Activated naive CD4-positive, alpha-beta T cell treated with anti-CD3 and anti-CD28 coated beads for 36 hours (primary cell): ENCODE data around the gene SMAD7. TPM values are rescaled to one million over a fixed set of nuclear protein-coding genes. Genes with fewer than 3 reads are reported as not detected.

ENCODE experiments used
- CTCF ChIA-PET: fragments of 350-600 bp; sonication (Branson Sonifier 250); formaldehyde crosslinking; loops from one replicate; lab custom pipeline; 2021; ENCODE audit warnings: antibody characterized with exemption; lab: Charles Lee
- DNase-seq: peaks from one replicate; pipeline ENCODE4 v3.0.0-alpha.2; 2020
- H3K27ac Mint-ChIP-seq: one replicate; pipeline ENCODE4 v1.8.0; 2021; ENCODE audit warnings: mild to moderate bottlenecking, mixed read lengths
- H3K27me3 Mint-ChIP-seq: one replicate; pipeline ENCODE4 v1.8.0; 2021; ENCODE audit warnings: low read depth, mixed read lengths
- H3K36me3 Mint-ChIP-seq: one replicate; pipeline ENCODE4 v1.8.0; 2021; ENCODE audit warnings: low read depth, mixed read lengths
- H3K4me1 Mint-ChIP-seq: one replicate; pipeline ENCODE4 v1.8.0; 2021; ENCODE audit warnings: low read depth, mixed read lengths
- H3K4me3 Mint-ChIP-seq: one replicate; pipeline ENCODE4 v1.8.0; 2021; ENCODE audit warnings: mild to moderate bottlenecking, moderate library complexity, mixed read lengths
- H3K9me3 Mint-ChIP-seq: one replicate; pipeline ENCODE4 v1.8.0; 2021; ENCODE audit warnings: mixed read lengths
- intact Hi-C: fragments of 100-400 bp; cut with micrococcal nuclease; formaldehyde crosslinking; loops from one replicate; pipeline ENCODE4 v1.15.1; 2023
- total RNA-seq, 2 experiments: library from RNA; stranded (reverse); gene quantifications; one replicate each; pipeline ENCODE4 v1.2.3, GENCODE V29; 2021

SMAD7 gene
- total RNA-seq, 2 experiments from 2014 or later = 5.9 to 7.0 TPM

DNA sequence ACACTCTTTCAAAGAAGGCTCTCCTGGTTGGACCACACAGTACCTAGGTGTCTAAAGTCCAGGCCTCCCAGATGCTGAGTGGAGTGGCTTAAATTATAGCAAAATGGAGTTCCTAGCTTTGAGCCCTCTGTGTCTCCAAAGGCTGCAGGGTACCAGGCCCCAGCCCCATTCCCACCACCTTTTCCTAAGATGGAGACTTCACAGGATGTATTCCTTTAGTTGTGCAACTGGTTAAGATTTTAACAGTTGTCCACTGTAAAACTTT lies 4.9 kb downstream of the SMAD7 start:
- Mint-ChIP-seq H3K4me3 (no peak overlapping the region), H3K9me3 (no peaks in the 10 kb centered on the region), H3K4me1 (peaks cover 70% of the 10 kb centered on the region), H3K27me3 (no peaks in the 10 kb centered on the region), H3K36me3 (peaks cover 17% of the 10 kb centered on the region), H3K27ac (no peak overlapping the region)
- intact Hi-C loops = loop anchor here (5.0 to 10.0 kb wide), 3 partner anchors 221 to 469 kb away; partner anchors contain the start of gene CTIF
- no peak for DNase-seq
- CTCF ChIA-PET = interaction anchor here (2.4 kb wide), 1 partner anchor 13 kb away, joined by 9 read pairs; no protein-coding TSS in a partner anchor

GRCh38 chr18:48944634-48945033 lies 6.1 kb downstream of the SMAD7 start:
- H3K27me3 Mint-ChIP-seq = no peaks in the 10 kb centered on the region
- CTCF ChIA-PET = interaction anchor here (0.6 to 2.4 kb wide), 4 partner anchors 12 to 229 kb away, joined by 3 to 9 read pairs (median 4); no protein-coding TSS in a partner anchor
- H3K4me3 Mint-ChIP-seq = no peak overlapping the region
- peaks cover 81% of the 10 kb centered on the region for H3K4me1 Mint-ChIP-seq
- intact Hi-C loops = loop anchor here (5.0 to 10.0 kb wide), 3 partner anchors 223 to 470 kb away; partner anchors contain the start of gene CTIF
- no peak overlapping the region for H3K27ac Mint-ChIP-seq
- H3K9me3 Mint-ChIP-seq = no peaks in the 10 kb centered on the region
- H3K36me3 Mint-ChIP-seq = peaks cover 17% of the 10 kb centered on the region
- DNase-seq = no peak

GRCh38 chr18:48943736-48944527 lies 6.8 kb downstream of the SMAD7 start:
- Mint-ChIP-seq H3K27ac (no peak overlapping the region), H3K4me1 (peaks cover 86% of the 10 kb centered on the region), H3K27me3 (no peaks in the 10 kb centered on the region), H3K4me3 (no peak overlapping the region), H3K9me3 (no peaks in the 10 kb centered on the region), H3K36me3 (peaks cover 15% of the 10 kb centered on the region)
- no peak for DNase-seq
- intact Hi-C loops = loop anchor here (10.0 kb wide), 2 partner anchors 409 to 471 kb away; partner anchors contain the start of gene CTIF
- CTCF ChIA-PET = interaction anchor here (2.4 kb wide), 1 partner anchor 11 kb away, joined by 9 read pairs; no protein-coding TSS in a partner anchor

DNA sequence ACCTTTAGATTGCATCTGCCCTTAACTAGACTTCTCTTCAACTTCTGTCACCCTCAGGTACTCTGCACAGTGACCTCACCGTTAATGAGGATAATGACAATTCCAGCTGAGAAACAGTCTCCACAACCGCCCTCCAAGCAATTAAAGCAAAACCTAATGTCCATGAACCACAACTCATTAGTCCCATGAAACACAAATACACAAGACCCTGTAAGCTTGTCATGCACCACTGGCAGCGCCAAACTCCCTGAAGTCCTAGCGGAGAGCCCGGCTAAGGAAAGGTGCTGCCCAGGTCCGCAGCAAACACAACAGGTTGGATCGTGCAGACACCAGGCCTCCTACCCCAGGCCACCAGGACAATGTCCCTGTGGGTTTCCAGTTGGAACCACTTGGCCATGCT lies 7.4 kb downstream of the SMAD7 start:
- Mint-ChIP-seq H3K4me1 (peaks cover 92% of the 10 kb centered on the region), H3K4me3 (no peak overlapping the region), H3K27ac (no peak overlapping the region), H3K36me3 (peaks cover 15% of the 10 kb centered on the region), H3K27me3 (no peaks in the 10 kb centered on the region), H3K9me3 (no peaks in the 10 kb centered on the region)
- CTCF ChIA-PET = no interaction called here
- intact Hi-C loops = loop anchor here (10.0 kb wide), 2 partner anchors 409 to 471 kb away; partner anchors contain the start of gene CTIF
- no peak for DNase-seq

GRCh38 chr18:48942554-48943261 lies 8.1 kb downstream of the SMAD7 start:
- Mint-ChIP-seq H3K27me3 (no peaks in the 10 kb centered on the region), H3K4me1 (peaks cover 92% of the 10 kb centered on the region), H3K4me3 (no peak overlapping the region), H3K9me3 (no peaks in the 10 kb centered on the region), H3K27ac (no peak overlapping the region), H3K36me3 (peaks cover 10% of the 10 kb centered on the region)
- CTCF ChIA-PET = no interaction called here
- intact Hi-C loops = loop anchor here (10.0 kb wide), 2 partner anchors 408 to 472 kb away; partner anchors contain the start of gene CTIF
- DNase-seq = no peak

DNA sequence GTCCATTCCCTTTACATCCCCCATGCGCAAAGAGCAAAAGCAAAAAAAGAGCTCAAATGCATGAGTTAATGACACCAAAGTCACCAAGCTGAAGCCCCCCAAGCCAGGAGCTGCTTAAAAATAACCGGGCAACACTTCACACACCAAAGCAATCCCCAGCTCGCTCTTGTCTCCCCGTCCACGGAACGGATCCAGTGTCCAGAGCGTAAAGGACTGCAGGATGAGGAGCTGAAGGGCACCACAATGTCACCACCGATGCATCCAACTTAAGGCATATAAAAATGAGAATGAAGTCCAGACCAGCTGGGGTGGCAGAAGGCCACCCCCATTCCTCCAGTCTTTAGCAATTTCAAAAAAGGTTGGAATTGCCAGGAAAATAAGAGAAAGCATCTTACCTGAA lies 8.7 kb downstream of the SMAD7 start:
- intact Hi-C loops = loop anchor here (10.0 kb wide), 2 partner anchors 407 to 473 kb away; partner anchors contain the start of gene CTIF
- peaks cover 90% of the 10 kb centered on the region for H3K4me1 Mint-ChIP-seq
- no peak overlapping the region for H3K4me3 Mint-ChIP-seq
- no peaks in the 10 kb centered on the region for H3K9me3 Mint-ChIP-seq
- no peak overlapping the region for H3K27ac Mint-ChIP-seq
- DNase-seq = no peak
- CTCF ChIA-PET = no interaction called here
- peaks cover 7% of the 10 kb centered on the region for H3K36me3 Mint-ChIP-seq
- no peaks in the 10 kb centered on the region for H3K27me3 Mint-ChIP-seq

GRCh38 chr18:48941672-48942071 lies 9.1 kb downstream of the SMAD7 start:
- Mint-ChIP-seq H3K27ac (peak overlapping the region; percentile 89), H3K9me3 (no peaks in the 10 kb centered on the region), H3K27me3 (no peaks in the 10 kb centered on the region), H3K36me3 (peaks cover 7% of the 10 kb centered on the region), H3K4me3 (no peak overlapping the region), H3K4me1 (peaks cover 86% of the 10 kb centered on the region)
- CTCF ChIA-PET = no interaction called here
- intact Hi-C loops = loop anchor here (1.0 to 10.0 kb wide), 3 partner anchors 8 to 473 kb away; partner anchors contain the start of gene CTIF
- no peak for DNase-seq

- Mint-ChIP-seq H3K27ac (peak overlapping the region; percentile 89), H3K4me3 (peak overlapping the region; percentile 71), H3K4me1 (peaks cover 80% of the 10 kb centered on the region), H3K36me3 (peaks cover 7% of the 10 kb centered on the region), H3K27me3 (no peaks in the 10 kb centered on the region), H3K9me3 (no peaks in the 10 kb centered on the region)
- intact Hi-C loops = loop anchor here (1.0 to 10.0 kb wide), 4 partner anchors 8 to 474 kb away; partner anchors contain the start of gene CTIF
- CTCF ChIA-PET = interaction anchor here (1.0 kb wide), 1 partner anchor 11 kb away, joined by 4 read pairs; no protein-coding TSS in a partner anchor
- peak; percentile 81 for DNase-seq
These were observed 9.7 kb downstream of the SMAD7 start for GRCh38 chr18:48940854-48941611.

GRCh38 chr18:48939205-48940097 lies 11.3 kb downstream of the SMAD7 start:
- Mint-ChIP-seq H3K36me3 (peaks cover 5% of the 10 kb centered on the region), H3K27ac (peak overlapping the region; percentile 63), H3K9me3 (no peaks in the 10 kb centered on the region), H3K4me3 (peak overlapping the region; percentile 71), H3K27me3 (no peaks in the 10 kb centered on the region), H3K4me1 (peaks cover 78% of the 10 kb centered on the region)
- intact Hi-C loops = loop anchor here (1.0 to 10.0 kb wide), 5 partner anchors 7 to 1345 kb away; partner anchors contain the start of genes CTIF, CXXC1, MBD1 and SMAD2
- no peak for DNase-seq
- CTCF ChIA-PET = interaction anchor here (0.8 to 1.0 kb wide), 2 partner anchors 12 to 13 kb away, joined by 3 to 4 read pairs; no protein-coding TSS in a partner anchor

DNA sequence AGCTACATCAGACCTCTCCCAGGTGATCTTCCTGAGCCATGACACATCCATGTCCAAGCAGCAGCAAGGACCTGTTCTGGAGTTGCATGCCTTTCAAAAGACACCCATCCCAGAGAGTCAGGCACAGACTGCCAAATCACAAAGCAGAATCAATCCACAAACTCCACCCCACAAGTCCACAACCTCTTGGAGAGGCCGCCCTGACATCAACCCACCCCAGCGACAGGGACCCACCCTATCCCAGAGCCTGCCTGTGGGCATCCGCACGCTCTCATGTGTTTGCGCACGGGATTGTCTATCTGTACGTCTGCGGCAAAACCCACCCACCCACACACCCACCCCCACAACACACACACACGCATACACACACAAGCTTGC lies 11.9 kb downstream of the SMAD7 start:
- intact Hi-C loops = loop anchor here (10.0 kb wide), 2 partner anchors 1004 to 1346 kb away; partner anchors contain the start of genes CXXC1, MBD1 and SMAD2
- DNase-seq = no peak
- CTCF ChIA-PET = no interaction called here
- Mint-ChIP-seq H3K4me3 (no peak overlapping the region), H3K4me1 (peaks cover 76% of the 10 kb centered on the region), H3K36me3 (peaks cover 5% of the 10 kb centered on the region), H3K27me3 (no peaks in the 10 kb centered on the region), H3K9me3 (no peaks in the 10 kb centered on the region), H3K27ac (peak overlapping the region; percentile 36)
